Spleen (tissue), 7 donors: ENCODE data around the gene ASCC3.

Experiments used
- POLR2A ChIP-seq, 3 donors: fragments of 450-650 bp; IDR thresholded peaks; one replicate each; pipeline ENCODE4 v1.5.1; 2017; ENCODE audit warnings: antibody characterized with exemption in 3 of 3, mild to moderate bottlenecking in 1 of 3
- TF ChIP-seq, protein P1 (sequence below), 11 experiments: fragments of 200-600 bp in 7 of 11; fragments of 450-650 bp in 4 of 11; sonication (generic) in 4 of 11; IDR thresholded peaks in 8 of 11; conservative IDR thresholded peaks in 3 of 11; 1 replicate in 7 of 11; 2 replicates in 4 of 11; pipeline versions ENCODE4 v1.4.0 to v1.8.0; 2016 to 2021; ENCODE audit warnings: antibody characterized with exemption in 11 of 11, inconsistent platforms in 4 of 11, mild to moderate bottlenecking in 1 of 11
- donor health status: DM: no; HTN: no; CAD: no; lungs with moderate emphysema.
- donor health status: DM: no; HTN: no; CAD: no.
- donor health status: DM: no; HTN: no; CAD: no.

DNA sequence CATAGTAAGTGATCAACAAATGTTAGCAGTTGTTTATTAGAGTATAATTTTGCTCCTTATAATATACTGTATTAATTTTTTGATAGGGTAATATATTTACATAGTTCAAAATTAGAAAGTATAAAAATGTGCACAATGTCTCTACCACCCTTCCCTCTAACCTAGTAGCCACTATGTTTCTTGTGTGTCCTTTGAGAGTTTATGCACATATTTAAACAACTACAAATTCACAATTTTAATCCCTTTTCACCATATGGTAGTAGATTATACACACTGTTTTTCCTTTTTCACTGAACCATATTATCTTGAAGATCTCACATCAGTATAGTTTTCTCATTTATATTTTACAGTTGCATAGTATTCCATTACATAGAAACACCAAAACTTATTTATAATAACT lies 194.9 kb downstream of the ASCC3 start:
- TF ChIP-seq POLR2A (IDR thresholded peaks at IDR 0.05) = no peak
- TF ChIP-seq, protein P1, sequence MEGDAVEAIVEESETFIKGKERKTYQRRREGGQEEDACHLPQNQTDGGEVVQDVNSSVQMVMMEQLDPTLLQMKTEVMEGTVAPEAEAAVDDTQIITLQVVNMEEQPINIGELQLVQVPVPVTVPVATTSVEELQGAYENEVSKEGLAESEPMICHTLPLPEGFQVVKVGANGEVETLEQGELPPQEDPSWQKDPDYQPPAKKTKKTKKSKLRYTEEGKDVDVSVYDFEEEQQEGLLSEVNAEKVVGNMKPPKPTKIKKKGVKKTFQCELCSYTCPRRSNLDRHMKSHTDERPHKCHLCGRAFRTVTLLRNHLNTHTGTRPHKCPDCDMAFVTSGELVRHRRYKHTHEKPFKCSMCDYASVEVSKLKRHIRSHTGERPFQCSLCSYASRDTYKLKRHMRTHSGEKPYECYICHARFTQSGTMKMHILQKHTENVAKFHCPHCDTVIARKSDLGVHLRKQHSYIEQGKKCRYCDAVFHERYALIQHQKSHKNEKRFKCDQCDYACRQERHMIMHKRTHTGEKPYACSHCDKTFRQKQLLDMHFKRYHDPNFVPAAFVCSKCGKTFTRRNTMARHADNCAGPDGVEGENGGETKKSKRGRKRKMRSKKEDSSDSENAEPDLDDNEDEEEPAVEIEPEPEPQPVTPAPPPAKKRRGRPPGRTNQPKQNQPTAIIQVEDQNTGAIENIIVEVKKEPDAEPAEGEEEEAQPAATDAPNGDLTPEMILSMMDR (IDR thresholded peaks at IDR 0.05 in 8 of 11, conservative IDR thresholded peaks at IDR 0.05 in 3 of 11) = no peak
